H1 (cell line): ENCODE data around the gene TBC1D25. TPM values are rescaled to one million over a fixed set of nuclear protein-coding genes. Genes with fewer than 3 reads are reported as not detected.

Experiments
- CTCF ChIA-PET: fragments of 300-600 bp; sonication (Branson Sonifier 250); formaldehyde crosslinking; loops from one replicate; lab custom pipeline; 2021; ENCODE audit not compliant: partially characterized antibody; lab: Charles Lee
- POLR2A ChIA-PET: fragments of 300-600 bp; sonication (Branson Sonifier 250); formaldehyde crosslinking; loops from one replicate; lab custom pipeline; 2021; ENCODE audit warnings: inconsistent platforms; ENCODE audit not compliant: partially characterized antibody; lab: Charles Lee
- DNase-seq, 2 experiments: peaks; one replicate each; pipeline versions ENCODE4 v3.0.0 to v3.0.0-alpha.2; 2010 to 2022; ENCODE audit warnings: low spot score in 2 of 2, low read depth in 1 of 2, mixed read lengths in 1 of 2
- FAIRE-seq: peaks from 2 replicates; lab custom pipeline; 2011; peaks lifted over from hg19 to GRCh38; lab: Jason Lieb, UNC
- H2AFZ ChIP-seq: 2 replicates; pipeline ENCODE4 v1.8.1; 2012; ENCODE audit warnings: low read length, inconsistent platforms
- H2AK5ac ChIP-seq: 2 replicates; pipeline ENCODE4 v1.6.1; 2013; ENCODE audit warnings: low read depth, low read length
- H2BK120ac ChIP-seq: replicated peaks from 2 replicates; pipeline ENCODE3; 2013; ENCODE audit warnings: low read depth, low read length, inconsistent platforms
- H2BK12ac ChIP-seq: 2 replicates; pipeline ENCODE4 v1.6.1; 2013; ENCODE audit warnings: low read depth, low read length
- H2BK15ac ChIP-seq: 2 replicates; pipeline ENCODE4 v1.6.1; 2013; ENCODE audit warnings: low read length
- H2BK20ac ChIP-seq: 2 replicates; pipeline ENCODE4 v1.6.1; 2013; ENCODE audit warnings: low read length
- H2BK5ac ChIP-seq: 2 replicates; pipeline ENCODE4 v1.6.1; 2013; ENCODE audit warnings: low read depth, low read length
- H3K14ac ChIP-seq: 2 replicates; pipeline ENCODE4 v1.6.1; 2013; ENCODE audit warnings: inconsistent platforms; ENCODE audit not compliant: insufficient read length
- H3K18ac ChIP-seq: 2 replicates; pipeline ENCODE4 v1.6.1; 2013; ENCODE audit warnings: low read length; ENCODE audit errors: extremely low read depth
- H3K23ac ChIP-seq: 2 replicates; pipeline ENCODE4 v1.6.1; 2013; ENCODE audit warnings: inconsistent platforms; ENCODE audit not compliant: insufficient read length
- H3K23me2 ChIP-seq: 2 replicates; pipeline ENCODE4 v1.6.1; 2013; ENCODE audit warnings: low read depth, low read length
- H3K27ac ChIP-seq: 2 replicates; pipeline ENCODE4 v1.6.1; 2011; ENCODE audit warnings: low read depth, low read length, inconsistent platforms
- H3K27me3 ChIP-seq, 4 experiments: replicated peaks in 1 of 4; 1 replicate in 1 of 4; 2 replicates in 3 of 4; pipeline versions ENCODE4 v1.6.1 to v1.8.1; 2011 to 2013; ENCODE audit warnings: low read length in 3 of 4, mild to moderate bottlenecking in 3 of 4, inconsistent platforms in 2 of 4, mixed read lengths in 2 of 4, moderate library complexity in 1 of 4; ENCODE audit not compliant: control insufficient read depth in 3 of 4, insufficient read depth in 3 of 4; ENCODE audit errors: extremely low read depth in 1 of 4
- H3K36me3 ChIP-seq, 4 experiments: 2 replicates each; pipeline versions ENCODE4 v1.6.1 to v1.8.1; 2011 to 2013; ENCODE audit warnings: mild to moderate bottlenecking in 4 of 4, low read length in 3 of 4, moderate library complexity in 2 of 4, control low read depth in 1 of 4, inconsistent platforms in 1 of 4; ENCODE audit not compliant: insufficient read depth in 4 of 4, control insufficient read depth in 2 of 4
- H3K4ac ChIP-seq: replicated peaks from 2 replicates; pipeline ENCODE3; 2013; ENCODE audit warnings: low read length, low read depth, mixed read lengths, inconsistent platforms; ENCODE audit not compliant: insufficient read length
- H3K4me1 ChIP-seq, 4 experiments: replicated peaks in 1 of 4; 1 replicate in 1 of 4; 2 replicates in 3 of 4; pipeline versions ENCODE4 v1.6.1 to v1.8.1; 2011 to 2013; ENCODE audit warnings: low read length in 3 of 4, inconsistent platforms in 2 of 4, mixed read lengths in 1 of 4; ENCODE audit not compliant: insufficient read depth in 4 of 4, control insufficient read depth in 3 of 4
- H3K4me2 ChIP-seq, 2 experiments: 2 replicates each; pipeline versions ENCODE4 v1.6.1 to v1.8.1; 2011 to 2013; ENCODE audit warnings: low read depth in 2 of 2, low read length in 2 of 2, control low read depth in 1 of 2, inconsistent platforms in 1 of 2, mild to moderate bottlenecking in 1 of 2; ENCODE audit not compliant: insufficient read depth in 1 of 2
- H3K4me3 ChIP-seq, 4 experiments: fragments of 200-600, 300-600 bp in 1 of 4; sonication (generic), shearing (Covaris generic), sonication (Bioruptor Twin) in 1 of 4; 2 replicates each; pipeline versions ENCODE4 v1.5.1 to v1.8.1; 2011 to 2016; ENCODE audit warnings: low read length in 4 of 4, low read depth in 3 of 4, control low read depth in 2 of 4, inconsistent platforms in 2 of 4, mild to moderate bottlenecking in 2 of 4, mixed read lengths in 1 of 4, moderate library complexity in 1 of 4; ENCODE audit not compliant: insufficient read depth in 2 of 4; ENCODE audit errors: extremely low read depth in 1 of 4
- H3K56ac ChIP-seq: replicated peaks from 2 replicates; pipeline ENCODE3; 2013; ENCODE audit warnings: low read depth, mild to moderate bottlenecking, mixed read lengths, low read length, inconsistent platforms; ENCODE audit not compliant: insufficient read length
- H3K79me1 ChIP-seq: 2 replicates; pipeline ENCODE4 v1.6.1; 2013; ENCODE audit warnings: low read depth, low read length, control low read depth
- H3K79me2 ChIP-seq, 2 experiments: 2 replicates each; pipeline versions ENCODE4 v1.6.1 to v1.8.1; 2012 to 2013; ENCODE audit warnings: low read length in 2 of 2, mild to moderate bottlenecking in 2 of 2, inconsistent platforms in 1 of 2; ENCODE audit not compliant: insufficient read depth in 2 of 2, control insufficient read depth in 1 of 2
- H3K9ac ChIP-seq, 4 experiments: replicated peaks in 1 of 4; 1 replicate in 1 of 4; 2 replicates in 3 of 4; pipeline versions ENCODE4 v1.6.1 to v1.8.1; 2011 to 2013; ENCODE audit warnings: low read depth in 3 of 4, low read length in 3 of 4, control low read depth in 2 of 4, mild to moderate bottlenecking in 2 of 4, moderate library complexity in 2 of 4, inconsistent platforms in 1 of 4; ENCODE audit errors: extremely low read depth in 1 of 4
- H3K9me3 ChIP-seq, 2 experiments: 2 replicates each; pipeline versions ENCODE4 v1.6.1 to v1.8.1; 2012 to 2013; ENCODE audit warnings: mild to moderate bottlenecking in 2 of 2, moderate library complexity in 2 of 2, control low read depth in 1 of 2, inconsistent platforms in 1 of 2, low read depth in 1 of 2, low read length in 1 of 2, mixed read lengths in 1 of 2; ENCODE audit not compliant: insufficient read depth in 2 of 2
- H4K20me1 ChIP-seq, 2 experiments: replicated peaks in 1 of 2; 2 replicates each; pipeline versions ENCODE3 to v1.8.1; 2011 to 2013; ENCODE audit warnings: inconsistent platforms in 2 of 2, low read length in 2 of 2, mild to moderate bottlenecking in 1 of 2; ENCODE audit not compliant: insufficient read depth in 2 of 2, control insufficient read depth in 1 of 2
- H4K5ac ChIP-seq: 2 replicates; pipeline ENCODE4 v1.6.1; 2013; ENCODE audit warnings: low read length, low read depth, mixed read lengths, inconsistent platforms; ENCODE audit not compliant: insufficient read length
- H4K8ac ChIP-seq: 2 replicates; pipeline ENCODE4 v1.8.0; 2013; ENCODE audit warnings: mild to moderate bottlenecking, moderate library complexity, low read length, inconsistent platforms; ENCODE audit not compliant: insufficient read depth; ENCODE audit errors: extremely low read depth
- H4K91ac ChIP-seq: replicated peaks from 2 replicates; pipeline ENCODE3; 2013; ENCODE audit warnings: low read length, mixed read lengths, inconsistent platforms; ENCODE audit not compliant: insufficient read length
- ASH2L ChIP-seq: fragments of 200-600, 300-600 bp; sonication (generic); IDR thresholded peaks from one replicate; pipeline ENCODE4 v1.7.1; 2017; ENCODE audit warnings: low read length
- HDAC2 ChIP-seq, 2 experiments: fragments of 300-600 bp in 1 of 2; sonication (generic) in 1 of 2; IDR thresholded peaks; 2 replicates each; pipeline ENCODE4 v1.6.1; 2011 to 2012; ENCODE audit warnings: low read depth in 2 of 2, low read length in 2 of 2, mild to moderate bottlenecking in 2 of 2, moderate library complexity in 2 of 2, borderline replicate concordance in 1 of 2, inconsistent platforms in 1 of 2
- NRF1 ChIP-seq: IDR thresholded peaks from 2 replicates; pipeline ENCODE4 v1.6.1; 2011; ENCODE audit warnings: mild to moderate bottlenecking, low read depth, low read length, improper control_type of control experiment
- PHF8 ChIP-seq: fragments of 200-600 bp; sonication (generic); conservative IDR thresholded peaks from 2 replicates; pipeline ENCODE4 v1.7.1; 2012; ENCODE audit warnings: low read depth, mild to moderate bottlenecking, inconsistent platforms, low read length, moderate library complexity
- POLR2A ChIP-seq, 2 experiments: IDR thresholded peaks; 1 replicate in 1 of 2; 2 replicates in 1 of 2; pipeline ENCODE4 v1.6.1; 2011; ENCODE audit warnings: low read depth in 2 of 2, low read length in 2 of 2, mild to moderate bottlenecking in 2 of 2; ENCODE audit errors: control extremely low read depth in 1 of 2
- RBBP5 ChIP-seq: IDR thresholded peaks from 2 replicates; pipeline ENCODE4 v1.7.1; 2012; ENCODE audit warnings: low read depth, mild to moderate bottlenecking, inconsistent platforms, low read length, moderate library complexity, borderline replicate concordance
- SIX5 ChIP-seq: IDR thresholded peaks from 2 replicates; pipeline ENCODE4 v1.6.1; 2011; ENCODE audit warnings: mild to moderate bottlenecking, low read depth, low read length
- SRF ChIP-seq: IDR thresholded peaks from 2 replicates; pipeline ENCODE4 v1.6.1; 2011; ENCODE audit warnings: mild to moderate bottlenecking, low read depth, low read length, moderate library complexity
- TAF1 ChIP-seq: IDR thresholded peaks from 2 replicates; pipeline ENCODE4 v1.6.1; 2011; ENCODE audit warnings: mild to moderate bottlenecking, low read depth, low read length
- TCF12 ChIP-seq: IDR thresholded peaks from 2 replicates; pipeline ENCODE4 v1.6.1; 2011; ENCODE audit warnings: low read depth, mild to moderate bottlenecking, low read length
- YY1 ChIP-seq: IDR thresholded peaks from 2 replicates; pipeline ENCODE4 v1.6.1; 2011; ENCODE audit warnings: low read depth, mild to moderate bottlenecking, low read length
- WGBS, 2 experiments: shearing (Covaris generic) in 1 of 2; methylation state at CpG; one replicate each; pipeline versions ENCODE4 v1.1.6 to v1.1.7; 2013 to 2015; ENCODE audit warnings: low lambda C conversion rate in 2 of 2, mixed read lengths in 2 of 2, inconsistent platforms in 1 of 2, low coverage in 1 of 2, missing lambda C conversion rate in 1 of 2; ENCODE audit not compliant: insufficient replicate concordance in 2 of 2, insufficient coverage in 1 of 2, insufficient read length in 1 of 2; ENCODE audit errors: extremely low coverage in 1 of 2, missing lambda C conversion rate in 1 of 2; 5-methylcytosine and 5-hydroxymethylcytosine counted together
- polyA plus RNA-seq, 7 experiments: library from polyadenylated mRNA; depleted of rRNA in 3 of 7; stranded (reverse) in 5 of 7; unstranded in 2 of 7; fragments of >200 nt in 5 of 7; fragments of 200-250 nt in 2 of 7; gene quantifications; 1 replicate in 5 of 7; 2 replicates in 1 of 7; 4 replicates in 1 of 7; pipeline versions ENCODE4 v1.2.1 to v1.2.3, GENCODE V29; 2011 to 2013; ENCODE audit warnings: missing spikeins in 2 of 7, mixed read lengths in 2 of 7
- total RNA-seq: library from RNA; stranded (reverse); fragmentation: NEBNext Ultra II Directional; extraction: Animal tissue kit (Norgen Biotek cat#: 25700); gene quantifications from 2 replicates; pipeline ENCODE4 v1.2.1, GENCODE V29; 2021

The TBC1D25 gene
- total and polyA plus RNA-seq, 2 of the 8 experiments (the other 6 are each of a cell fraction or from before 2014, with no cell fraction given), result 6.5 to 6.8 TPM

DNA sequence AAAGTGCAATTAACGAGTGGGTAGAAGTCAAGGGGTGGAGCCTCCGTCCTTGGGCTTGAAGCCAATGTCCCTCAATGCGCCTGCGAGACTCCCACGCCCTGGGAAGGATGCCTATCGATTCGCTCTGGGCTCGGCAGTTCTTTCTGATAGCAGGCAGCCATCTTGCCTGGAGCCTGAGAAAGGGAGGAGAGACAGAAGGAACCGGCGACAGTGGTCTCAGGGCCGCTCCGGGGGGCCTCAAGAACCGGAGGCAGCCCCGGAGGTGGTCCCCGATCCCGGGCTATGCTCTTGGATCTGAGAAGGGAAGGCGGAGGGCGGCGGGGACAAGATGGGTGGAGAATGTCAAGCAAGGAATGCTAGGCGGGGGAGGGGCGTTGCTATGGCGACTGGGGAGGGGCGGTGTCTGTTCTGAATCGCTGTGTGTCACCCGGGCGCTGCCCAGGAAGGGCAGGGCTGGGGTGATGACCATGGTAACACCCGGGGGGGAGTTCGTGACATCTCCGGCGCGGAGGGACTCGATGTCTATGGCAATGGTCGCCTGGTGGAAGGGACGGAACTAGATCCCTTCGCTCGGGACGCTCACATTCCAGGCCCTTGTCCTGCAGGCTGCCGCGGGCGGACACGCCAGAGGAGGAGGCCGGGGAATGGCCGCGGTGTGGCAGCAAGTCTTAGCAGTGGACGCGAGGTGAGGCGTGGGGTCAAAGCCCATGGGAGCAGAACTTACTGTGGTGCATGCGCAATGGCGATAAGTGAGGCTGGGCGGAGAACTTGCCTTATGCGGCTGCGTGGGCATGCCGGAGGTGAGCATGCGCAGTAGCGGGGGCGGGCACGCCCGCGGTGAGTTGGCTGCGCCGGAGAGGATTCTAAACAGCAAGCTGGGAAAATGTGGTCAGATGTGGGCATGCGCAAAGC is 58.1 kb downstream of the TBC1D25 start, which contains the start of gene WDR13:
Gene WDR13, plus strand, starts transcription at position 140 of the 912 bp plus-strand sequence. Its CDS starts 505 bp downstream, at position 645.
- ChIA-PET POLR2A (interaction anchor here (1.0 to 2.8 kb wide), 6 partner anchors 11 to 23 kb away, joined by 4 to 12 read pairs (median 6); partner anchors contain the start of gene RBM3), CTCF (no interaction called here)
- DNase-seq (peak; percentile 84 to 89), FAIRE-seq (peak; percentile 97)
- H2BK5ac ChIP-seq, result peak within 1 kb of the TSS; percentile 87
- H2BK120ac ChIP-seq, result no peak within 1 kb of the TSS
- peak within 1 kb of the TSS; percentile 78; the same call in 1 of the 2 replicates for H3K27ac ChIP-seq
- 2% methylated on average over 25 of the region's 62 CpGs; no CpG with 5 or more reads in 1 of the 2 experiments for WGBS, 2 experiments
- H4K8ac ChIP-seq, result 0 out of 2 replicates have a peak within 1 kb of the TSS, but pooled peaks have one; percentile 11
- no peaks in the 10 kb centered on the region for H3K79me1 ChIP-seq
- H3K23me2 ChIP-seq, result peaks cover 2% of the 10 kb centered on the region; the same call in 1 of the 2 replicates
- peak within 1 kb of the TSS; percentile 75 for H4K91ac ChIP-seq
- peak within 1 kb of the TSS; percentile 66 to 96 for H3K4me2 ChIP-seq
- no peak within 1 kb of the TSS for H2AFZ ChIP-seq
- no peaks in the 10 kb centered on the region for H3K27me3 ChIP-seq
- peak within 1 kb of the TSS; percentile 79 for H3K56ac ChIP-seq
- H3K14ac ChIP-seq, result no peak within 1 kb of the TSS
- H3K36me3 ChIP-seq, result peaks cover 0 to 15% (median 1%) of the 10 kb centered on the region in 4 experiments; a peak in 4 of 8 replicates
- peak within 1 kb of the TSS; percentile 76 to 96 (median 84) for H3K4me3 ChIP-seq
- no peak within 1 kb of the TSS for H2BK20ac ChIP-seq
- H2AK5ac ChIP-seq, result no peak within 1 kb of the TSS
- H3K4ac ChIP-seq, result peak within 1 kb of the TSS; percentile 91
- H2BK15ac ChIP-seq, result no peak within 1 kb of the TSS
- H3K23ac ChIP-seq, result no peak within 1 kb of the TSS
- H4K20me1 ChIP-seq, result no peaks in the 10 kb centered on the region
- no peaks in the 10 kb centered on the region for H3K79me2 ChIP-seq
- H3K9ac ChIP-seq, result peak within 1 kb of the TSS in 3 of 4 experiments; percentile 49 to 82 (median 72); a peak in 6 of 7 replicates
- H4K5ac ChIP-seq, result peak within 1 kb of the TSS; percentile 5
- peak within 1 kb of the TSS; percentile 96 for H3K18ac ChIP-seq
- H3K9me3 ChIP-seq, result no peaks in the 10 kb centered on the region
- H3K4me1 ChIP-seq, result peaks cover 0 to 3% (median 1%) of the 10 kb centered on the region in 4 experiments; a peak in 2 of 7 replicates
- H2BK12ac ChIP-seq, result no peak within 1 kb of the TSS
- peak in 1 of 2 experiments; percentile 16; a peak in 1 of 3 replicates for TF ChIP-seq POLR2A (IDR thresholded peaks at IDR 0.05; ENCODE audit: control extremely low read depth in 1 of 2, low read depth in 2 of 2, low read length in 2 of 2)
- TF ChIP-seq SRF, result peak; percentile 71
- TF ChIP-seq TAF1, result no peak
- TF ChIP-seq SIX5, result no peak
- no peak for TF ChIP-seq TCF12
- TF ChIP-seq HDAC2 (IDR thresholded peaks at IDR 0.05; ENCODE audit: borderline replicate concordance in 1 of 2, low read depth in 2 of 2, low read length in 2 of 2), result peak in 1 of 2 experiments; percentile 23; a peak in 1 of 4 replicates
- TF ChIP-seq PHF8, result no peak
- peak; percentile 80 for TF ChIP-seq NRF1
- 0 out of 2 replicates have a peak, but pooled peaks have one; percentile 16 for TF ChIP-seq RBBP5
- peak; percentile 60 for TF ChIP-seq ASH2L
- TF ChIP-seq YY1, result peak; percentile 96
